GM18907 (cell line): ENCODE measurements around the gene DHRSX.
"Not testable (repeated sequence)": the region's sequence is repeated elsewhere in the genome, so short reads cannot be mapped to it uniquely, and the experiment has no call there.

Source experiments
- ATAC-seq: cut with Tn5 transposase; IDR thresholded peaks from one replicate; pipeline ENCODE4 v1.9.1; 2021; ENCODE audit warnings: mild to moderate bottlenecking, moderate library complexity; ENCODE audit not compliant: unreplicated experiment

Gene DHRSX

DNA sequence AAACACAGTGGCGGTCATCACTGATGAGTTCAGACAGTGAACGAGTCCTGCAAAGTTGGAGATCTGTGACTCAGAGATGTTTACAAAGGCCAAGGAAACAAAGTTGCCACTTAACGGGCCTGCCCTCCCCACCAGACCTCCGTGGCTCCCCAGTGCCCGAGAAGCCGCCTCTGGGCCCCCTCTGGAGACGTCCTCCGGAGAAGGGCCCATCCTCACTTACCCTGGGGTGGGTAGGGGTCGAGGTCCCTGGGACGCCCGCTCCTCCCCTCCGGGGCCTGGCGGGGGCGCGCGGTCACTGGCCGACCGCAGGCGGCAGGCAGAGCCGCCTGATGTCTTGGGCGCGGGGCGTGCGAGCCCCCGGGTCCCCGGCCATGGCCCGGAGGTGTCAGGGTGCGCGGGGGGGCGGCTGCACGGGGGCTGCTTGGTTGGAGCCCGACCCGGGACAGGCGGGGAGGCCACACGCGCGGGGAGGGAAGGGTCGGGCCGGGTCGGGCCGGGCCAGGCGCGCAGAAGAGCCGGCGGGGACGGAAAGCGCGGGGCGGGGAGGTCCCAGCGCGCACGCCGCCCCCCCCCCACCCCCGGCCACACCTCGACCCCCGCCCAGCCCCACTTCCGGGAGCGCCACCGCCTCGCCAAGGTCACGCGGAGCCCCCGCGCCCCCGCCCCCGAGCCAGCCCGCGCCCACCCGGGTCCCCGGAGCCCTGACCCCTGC, 529 bp downstream of the DHRSX start:
- ATAC-seq = peak; percentile 55

DNA sequence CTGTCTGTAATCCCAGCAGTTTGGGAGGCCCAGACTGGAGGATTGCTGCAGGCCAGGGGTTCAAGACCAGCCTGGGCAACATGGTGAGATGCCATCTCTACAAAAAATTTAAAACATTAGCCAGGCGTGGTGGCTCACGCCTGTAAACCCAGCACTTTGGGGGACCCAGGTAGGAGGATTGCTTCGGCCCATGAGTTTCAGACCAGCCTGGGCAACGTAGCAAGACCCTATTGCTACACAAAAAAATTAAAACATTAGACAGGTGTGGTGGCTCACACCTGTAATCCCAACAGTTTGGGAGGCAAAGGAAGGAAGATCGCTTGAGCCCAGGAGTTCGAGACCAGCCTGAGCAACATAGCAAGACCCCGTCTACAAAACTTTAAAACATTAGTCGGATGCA, 1.3 kb downstream of the DHRSX start:
- ATAC-seq = no peak

DNA sequence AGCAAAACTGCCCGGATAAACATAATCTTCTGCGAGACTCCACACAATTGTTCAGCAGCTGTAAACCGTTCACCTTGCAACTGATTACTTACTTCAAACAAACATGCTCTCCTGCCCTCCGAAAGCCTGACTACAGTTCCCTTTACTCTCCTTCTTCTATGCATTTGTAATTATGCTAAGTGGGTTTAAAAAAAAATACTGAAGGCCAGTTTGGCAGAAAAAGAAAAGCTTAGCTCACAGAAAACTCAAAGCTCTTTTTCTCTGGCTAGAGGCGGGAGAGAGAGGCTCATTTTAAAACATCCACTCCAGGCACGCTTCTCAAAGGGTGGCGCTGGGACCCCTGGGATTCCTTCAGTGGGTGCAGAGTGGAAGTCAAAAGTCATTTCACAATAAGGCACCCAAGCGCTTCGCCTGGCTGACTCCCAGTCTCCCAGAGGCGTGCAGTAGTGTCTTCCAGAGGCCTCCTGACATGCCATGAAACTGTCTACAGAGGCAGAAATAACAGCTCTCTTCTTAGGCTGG, 1.9 kb downstream of the DHRSX start:
- ATAC-seq = no peak

DNA sequence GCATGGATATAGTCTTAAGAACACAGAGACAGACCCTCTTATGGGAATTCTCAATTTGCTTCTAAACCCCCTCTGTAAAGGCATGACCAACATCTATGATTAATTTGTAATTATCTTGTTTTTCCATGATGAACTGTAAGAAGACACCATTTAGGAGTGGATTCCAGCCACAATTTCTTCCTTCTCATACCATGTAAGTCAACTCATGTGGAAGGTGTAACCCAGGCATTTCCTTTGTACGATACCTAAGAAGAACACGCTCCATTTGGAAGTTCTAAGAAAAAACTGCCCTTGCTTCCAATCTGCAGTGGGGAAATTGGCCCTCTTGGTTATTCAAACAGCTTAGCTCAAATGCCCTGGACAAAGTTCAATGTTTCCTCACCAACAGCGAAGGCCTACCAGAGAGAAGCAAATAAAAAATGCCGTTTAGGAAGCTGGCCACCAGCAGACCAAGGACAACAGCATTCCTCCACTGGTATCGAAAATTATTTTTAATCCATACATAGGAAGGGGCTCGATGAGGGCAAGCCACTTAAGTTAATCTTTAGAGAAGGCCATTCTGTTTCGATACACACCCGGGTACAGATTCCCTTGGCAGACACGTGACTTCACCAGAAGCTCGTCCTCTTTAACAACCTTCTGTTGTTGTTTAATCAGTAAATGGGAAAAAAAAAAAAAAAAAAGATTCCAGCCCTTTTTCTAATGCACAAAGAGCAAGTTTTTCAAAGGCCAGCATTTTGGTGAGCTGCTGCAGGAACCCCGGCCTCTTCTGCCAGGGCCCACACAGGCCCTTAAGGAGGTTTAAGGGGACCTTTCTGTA, 2.6 kb downstream of the DHRSX start:
- no peak for ATAC-seq

DNA sequence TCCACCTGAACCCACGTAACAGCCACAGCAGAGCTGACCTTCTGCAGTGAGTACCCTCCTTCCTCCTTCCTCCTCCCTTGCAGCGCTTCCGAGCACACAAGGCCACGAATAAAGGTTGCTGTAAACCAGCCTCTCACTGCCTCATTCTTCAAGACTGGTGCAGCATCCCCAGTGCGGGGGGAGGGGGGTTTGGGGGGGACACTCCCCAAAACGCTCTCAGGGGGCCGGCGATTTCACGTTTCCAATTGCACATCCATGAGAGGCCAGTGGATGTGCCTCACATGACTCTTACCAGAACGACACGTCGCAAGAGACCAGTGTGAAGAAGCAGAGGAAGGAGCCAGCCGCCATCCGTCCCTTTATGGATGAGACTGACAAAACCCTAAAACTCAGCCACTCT, 5.2 kb downstream of the DHRSX start:
- ATAC-seq = no peak

DNA sequence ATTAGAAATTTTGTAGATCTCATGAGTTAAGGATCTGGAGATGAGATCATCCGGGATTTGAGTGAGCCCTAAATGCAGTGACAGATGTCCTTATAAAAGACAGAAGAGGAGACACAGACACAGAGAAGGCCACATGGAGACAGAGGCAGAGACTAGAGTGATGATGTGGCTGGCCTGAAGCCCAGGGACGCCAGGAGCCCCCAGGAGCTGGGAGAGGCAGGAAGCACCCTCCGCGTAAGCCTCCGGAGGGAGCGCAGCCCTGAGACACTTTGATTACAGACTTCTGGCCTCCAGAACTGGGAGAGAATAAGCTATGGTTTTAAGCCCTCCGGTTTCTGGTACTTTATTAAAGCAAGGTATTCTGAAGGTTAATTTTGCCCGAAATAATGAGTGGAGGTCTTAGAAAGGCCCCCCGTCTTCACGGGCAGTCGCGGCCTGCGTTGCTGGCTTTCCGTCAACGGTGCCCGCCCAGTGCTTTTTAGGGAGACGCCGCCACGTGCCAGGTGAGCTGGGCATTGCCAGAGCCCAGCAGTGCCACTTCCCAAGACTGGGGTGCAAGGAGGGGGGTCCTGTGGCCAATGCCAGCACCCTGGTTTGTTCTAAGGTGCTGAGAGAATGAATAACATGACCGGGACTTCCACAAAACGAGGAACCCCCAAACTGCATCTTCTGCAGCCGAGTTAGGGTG, 8.1 kb downstream of the DHRSX start:
- no peak for ATAC-seq

DNA sequence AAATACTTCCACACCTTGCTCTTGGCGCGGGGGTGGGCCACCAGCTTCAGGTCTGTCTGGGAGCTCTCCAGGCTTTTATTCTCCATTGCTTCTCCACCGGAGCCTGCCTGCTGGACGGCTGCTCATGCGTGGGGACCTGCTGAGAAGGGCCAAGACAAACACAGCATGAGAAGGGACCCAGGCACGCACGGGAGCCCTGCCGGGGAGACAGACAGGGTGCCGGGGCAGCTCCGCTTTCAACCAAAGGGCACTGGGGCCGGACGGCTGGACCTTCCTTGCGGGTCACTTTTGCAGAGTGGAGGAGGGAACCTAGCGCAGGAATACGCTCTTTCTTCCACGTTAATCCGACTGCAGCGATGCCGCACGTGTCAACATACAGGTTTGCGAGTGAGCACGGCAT, 10.1 kb downstream of the DHRSX start:
- no peak for ATAC-seq

DNA sequence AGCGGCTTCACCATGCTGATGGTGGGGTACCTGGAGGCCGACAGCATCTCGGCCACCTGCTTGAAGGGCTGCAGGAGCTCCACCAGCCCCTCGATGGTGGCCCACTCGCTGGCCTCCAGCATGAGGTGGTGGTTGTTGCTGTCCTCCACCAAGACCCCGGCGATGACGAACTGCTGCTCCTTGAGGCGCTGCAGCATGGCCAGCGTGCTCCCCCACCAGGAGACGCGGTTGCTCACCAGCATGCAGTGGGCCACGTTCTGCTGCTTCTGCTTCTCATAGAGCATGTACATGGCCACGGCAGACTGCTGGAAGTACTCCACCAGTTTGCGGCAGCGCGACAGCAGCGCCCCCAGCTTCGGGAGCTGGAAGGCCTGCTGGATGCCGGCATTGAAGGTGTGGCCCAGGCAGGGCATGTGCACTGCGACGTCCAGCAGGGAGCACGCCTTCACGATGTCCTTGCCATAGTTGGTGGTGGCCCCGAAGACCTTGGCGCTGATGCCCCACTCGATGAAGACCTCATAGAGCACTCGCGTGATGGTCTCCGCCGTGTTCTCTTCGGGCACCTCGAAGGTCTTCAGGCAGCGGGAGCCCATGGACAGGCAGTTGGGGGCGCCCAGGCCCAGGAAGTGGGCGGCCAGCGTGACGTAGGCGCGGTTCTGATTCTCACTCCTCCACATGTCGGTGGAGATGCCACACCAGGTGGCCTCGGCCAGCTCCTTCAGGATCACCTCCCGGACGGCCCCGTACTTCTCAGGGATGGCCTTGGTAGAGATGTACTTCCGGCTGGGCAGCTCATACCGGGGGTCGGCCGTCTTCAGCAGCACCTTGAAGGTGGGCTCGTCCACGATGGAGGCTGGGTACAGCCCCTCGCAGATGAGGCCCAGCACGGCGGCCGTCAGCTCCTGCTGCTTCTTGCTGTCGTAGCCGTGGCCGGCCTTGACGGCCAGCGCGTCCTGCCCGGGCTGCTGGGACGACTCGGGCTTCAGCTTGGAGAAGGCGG, 11.0 kb downstream of the DHRSX start:
- ATAC-seq = no peak

DNA sequence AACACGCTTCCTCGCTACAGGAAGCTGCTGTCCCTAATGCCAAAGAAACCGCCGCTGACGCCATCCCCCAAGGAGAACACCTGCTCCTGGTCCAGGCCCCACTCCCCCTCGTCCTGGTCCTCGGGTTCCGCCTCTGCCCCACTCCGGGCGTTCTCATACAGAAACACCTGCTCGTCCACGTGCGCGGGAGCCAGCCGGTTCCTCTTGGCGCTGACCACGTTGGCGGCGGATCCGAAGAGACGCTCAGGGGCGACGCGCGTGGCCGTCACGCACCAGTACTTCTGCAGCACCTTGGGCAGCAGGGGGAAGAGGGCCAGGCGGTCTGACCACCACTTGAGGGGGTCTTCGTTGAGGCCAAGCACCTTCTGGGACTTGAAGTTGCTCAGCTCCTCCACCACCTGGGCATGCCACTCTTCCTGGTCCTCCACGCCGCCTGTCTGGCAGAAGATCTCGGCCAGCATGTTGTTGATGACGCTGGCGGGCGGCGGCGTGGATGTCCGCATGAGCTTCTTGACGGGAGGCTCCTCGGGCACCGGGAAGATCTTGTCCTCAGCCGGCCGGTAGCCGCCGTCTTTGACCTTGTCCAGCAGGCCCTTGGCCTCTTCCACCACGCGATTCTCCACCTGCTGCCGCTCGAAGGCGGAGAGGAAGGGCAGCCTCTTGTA, 12.0 kb downstream of the DHRSX start:
- ATAC-seq = no peak

DNA sequence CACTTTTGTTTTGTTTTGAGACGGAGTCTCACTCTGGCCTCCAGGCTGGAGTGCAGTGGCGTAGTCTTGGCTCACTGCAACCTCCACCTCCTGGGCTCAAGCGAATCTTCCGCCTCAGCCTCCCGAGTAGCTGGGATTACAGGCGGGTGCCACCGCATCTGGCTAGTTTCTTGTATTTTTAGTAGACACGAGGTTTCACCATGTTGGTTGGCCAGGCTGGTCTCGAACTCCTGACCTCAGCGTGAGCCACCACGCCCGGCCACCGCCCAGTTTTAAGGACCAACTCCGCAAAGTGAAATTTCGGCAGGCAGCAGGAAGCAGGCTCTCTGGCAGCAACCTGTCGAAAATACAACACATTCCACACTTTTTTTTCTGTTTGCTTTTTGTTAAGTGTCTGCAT, 13.4 kb downstream of the DHRSX start:
- no peak for ATAC-seq

DNA sequence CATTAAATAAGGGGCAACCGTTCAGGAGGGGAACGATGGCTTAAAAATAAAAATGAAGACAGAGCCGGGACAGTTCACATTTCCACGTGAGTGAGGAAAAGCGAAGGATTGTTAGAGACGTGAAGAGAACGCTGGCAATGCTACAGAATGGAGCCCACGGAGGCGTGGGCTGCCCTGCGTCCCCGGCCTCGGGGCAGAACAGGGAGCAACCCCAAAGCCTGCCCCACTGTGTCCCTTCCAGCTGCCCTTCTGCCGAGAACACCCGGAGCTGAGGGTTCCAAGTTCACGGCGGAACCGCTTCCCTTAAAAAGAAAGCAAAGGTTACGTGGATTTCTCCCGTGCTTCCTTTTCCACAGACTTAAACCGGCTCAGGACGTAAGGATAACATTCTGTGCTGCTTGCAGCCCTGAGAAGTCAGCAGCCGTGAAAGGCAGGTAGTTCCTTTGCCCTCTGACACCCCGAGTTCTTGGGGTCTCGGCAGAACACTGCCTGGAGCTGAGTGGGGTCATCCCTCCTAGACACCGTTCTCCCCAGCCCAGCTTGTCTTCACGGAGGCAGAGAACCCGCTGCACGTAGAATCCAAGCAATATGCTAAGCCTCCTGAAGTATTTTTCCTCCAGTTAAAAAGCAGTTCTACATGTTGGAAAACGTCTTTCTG, 14.2 kb downstream of the DHRSX start:
- no peak for ATAC-seq

DNA sequence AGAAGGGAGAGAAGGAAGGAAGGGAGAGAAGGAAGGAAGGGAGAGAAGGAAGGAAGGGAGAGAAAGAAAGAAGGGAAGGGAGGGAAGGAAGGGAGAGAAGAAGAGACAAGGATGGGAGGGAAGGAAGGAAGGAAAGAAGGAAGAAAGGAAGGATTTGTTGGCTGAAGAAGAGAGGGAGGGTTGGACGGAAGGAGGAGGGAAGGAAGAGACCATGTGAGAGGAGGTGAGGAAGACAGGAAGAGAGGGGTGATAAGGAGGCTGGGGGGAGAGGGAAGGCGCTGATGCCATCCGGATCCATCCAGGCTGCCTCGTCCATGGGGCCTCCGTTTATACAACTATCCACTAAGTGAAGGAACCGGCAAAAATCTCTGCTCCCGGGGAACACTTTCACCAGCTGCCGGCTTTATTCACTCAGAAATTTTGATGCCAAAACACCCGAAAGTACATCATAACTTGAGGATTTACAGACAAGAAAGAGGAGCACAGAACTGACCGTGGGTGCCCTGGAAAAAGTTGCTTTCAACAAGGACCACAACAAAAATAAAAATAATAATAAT, 14.9 kb downstream of the DHRSX start:
- ATAC-seq = no peak

DNA sequence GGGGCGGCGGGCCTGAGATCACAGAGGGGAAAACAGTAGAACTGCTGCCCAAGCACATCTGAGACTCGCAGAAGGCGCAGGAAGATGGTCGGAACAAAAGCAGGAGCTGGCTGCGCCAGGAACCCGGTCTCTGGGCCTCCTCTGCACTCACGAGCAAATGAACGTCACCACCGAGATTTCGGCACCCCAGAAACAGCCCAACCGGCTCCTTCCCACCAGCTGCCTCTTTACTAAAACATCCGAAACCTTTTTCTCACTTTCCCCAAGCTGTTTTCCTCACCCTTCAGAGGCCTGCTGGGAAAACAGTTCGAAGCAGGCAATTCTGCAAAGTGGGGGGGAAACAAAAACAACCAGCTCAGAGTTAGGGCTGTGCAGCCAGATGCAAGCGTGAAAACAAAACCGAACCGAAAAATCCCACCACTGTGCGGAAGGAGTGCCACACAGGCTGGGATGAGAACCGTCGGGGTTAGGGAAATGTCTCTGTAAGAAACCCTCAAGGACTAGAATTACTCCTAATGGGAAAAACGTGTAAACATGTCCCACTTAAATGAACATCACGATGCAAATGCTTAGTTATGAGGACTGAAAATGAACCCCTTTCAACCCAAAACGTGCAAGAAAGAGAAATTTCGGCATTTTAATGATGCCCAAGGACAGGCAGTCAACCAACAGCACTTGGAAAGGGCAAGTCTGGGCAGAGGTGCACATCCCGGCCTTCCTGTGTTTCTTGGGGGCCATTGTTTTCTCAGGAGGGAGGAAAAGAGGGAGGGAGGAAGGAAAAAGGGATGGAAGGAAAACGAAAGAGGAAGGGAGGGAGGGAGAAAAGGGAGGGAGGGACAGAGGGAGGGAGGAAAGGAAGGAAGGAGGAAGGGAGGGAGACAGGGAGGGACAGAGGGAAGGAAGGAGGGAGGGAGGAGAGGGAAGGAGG, 15.8 kb downstream of the DHRSX start:
- no peak for ATAC-seq

DNA sequence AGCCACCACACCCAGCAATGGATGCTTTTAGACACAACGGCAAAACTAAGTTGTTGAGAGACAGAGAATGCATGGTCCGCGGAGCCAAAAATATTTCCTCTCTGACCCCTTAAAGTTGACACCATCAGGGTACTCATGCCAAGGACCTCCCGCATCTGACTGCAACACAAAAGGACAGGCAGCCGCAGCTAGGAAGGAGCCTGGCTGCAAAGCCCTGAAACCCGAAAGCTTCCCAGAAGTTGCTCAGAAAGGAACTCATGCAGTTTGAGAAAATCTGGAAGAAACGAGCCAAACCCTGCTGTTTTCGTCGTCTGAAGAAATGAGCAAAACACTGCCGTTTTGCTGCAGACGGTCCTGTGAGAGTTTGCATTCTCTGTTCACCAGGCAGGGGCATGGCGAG, 16.5 kb downstream of the DHRSX start:
- ATAC-seq = no peak

DNA sequence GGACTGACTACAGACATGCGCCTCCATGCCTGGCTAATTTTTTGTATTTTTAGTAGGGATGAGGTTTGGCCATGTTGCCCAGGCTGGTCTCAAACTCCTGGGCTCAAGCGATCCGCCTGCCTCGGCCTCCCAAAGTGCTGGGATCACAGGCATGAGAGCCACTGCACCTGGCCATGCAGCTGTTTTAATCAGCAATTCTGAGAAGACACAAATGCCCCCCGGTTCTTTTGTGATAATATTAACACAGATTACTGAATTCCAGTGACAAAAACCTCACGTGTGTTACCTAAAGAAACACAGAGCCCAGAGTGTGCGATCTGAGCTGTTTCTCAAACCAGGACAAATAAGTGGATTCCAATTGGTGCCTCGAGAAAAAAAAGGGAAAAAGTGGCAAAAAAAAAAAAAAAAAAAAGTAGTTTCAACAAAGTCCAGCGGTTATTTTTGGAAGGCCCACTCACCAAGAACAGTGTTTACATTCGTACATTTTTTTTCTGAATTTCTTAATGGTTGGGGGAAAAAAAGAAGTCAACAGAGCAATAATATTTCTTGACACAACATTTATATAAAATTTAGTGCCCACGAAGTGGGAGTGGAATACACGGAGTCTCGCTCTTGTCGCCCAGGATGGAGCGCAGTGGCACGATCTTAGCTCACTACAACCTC, 17.2 kb downstream of the DHRSX start:
- ATAC-seq = no peak

DNA sequence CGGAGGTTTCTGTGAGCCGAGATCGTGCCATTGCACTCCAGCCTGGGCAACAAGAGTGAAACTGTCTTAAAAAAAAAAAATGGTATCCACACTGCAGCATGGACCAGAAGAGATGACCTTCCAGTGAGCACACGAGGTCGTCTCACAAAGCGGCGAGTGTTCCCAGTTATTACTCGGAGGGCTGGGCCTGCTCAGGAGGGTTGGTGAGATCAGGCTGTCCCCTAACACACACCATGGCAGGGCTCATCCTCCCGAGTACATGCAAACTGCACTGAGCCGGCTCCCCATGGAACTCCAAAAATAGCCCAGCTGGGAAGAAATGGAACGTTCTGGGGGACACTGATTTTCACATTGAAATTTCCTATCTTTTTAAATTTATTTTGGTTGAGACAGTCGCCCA, 19.2 kb downstream of the DHRSX start:
- not testable (repeated sequence) for ATAC-seq

DNA sequence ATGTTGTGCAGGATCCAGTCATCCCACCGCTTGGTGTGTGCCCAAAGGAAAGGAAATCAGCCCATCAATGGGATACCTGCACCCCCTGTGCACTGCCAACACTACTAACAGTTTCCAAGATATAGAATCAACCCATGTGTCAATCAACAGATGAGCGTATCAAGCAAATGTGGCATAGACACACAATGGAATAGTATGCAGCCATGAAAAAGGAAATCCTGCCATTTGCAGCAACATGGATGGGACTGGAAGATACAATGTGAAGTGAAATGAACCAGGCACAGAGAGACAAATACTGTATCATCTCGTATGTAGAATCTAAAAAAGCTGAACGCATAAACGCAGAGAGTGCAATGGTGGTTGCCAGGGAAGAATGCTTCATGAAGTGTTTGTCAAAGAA, 20.8 kb downstream of the DHRSX start:
- ATAC-seq = not testable (repeated sequence)

DNA sequence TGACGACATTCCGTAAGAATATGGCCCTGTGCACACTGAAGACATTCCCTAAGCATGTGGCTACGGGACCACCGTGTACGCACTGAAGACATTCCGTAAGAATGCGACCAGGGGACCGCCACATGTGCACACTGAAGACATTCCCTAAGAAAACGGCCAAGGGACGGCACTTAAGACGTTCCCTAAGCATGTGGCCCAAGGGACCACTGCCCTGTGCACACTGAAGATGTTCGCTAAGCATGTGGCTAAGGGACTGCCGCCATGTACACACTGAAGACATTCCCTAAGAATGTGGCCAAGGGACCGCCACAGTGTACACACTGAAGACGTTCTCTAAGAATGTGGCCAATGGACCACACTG, 21.4 kb downstream of the DHRSX start:
- no peak for ATAC-seq
